OCI-LY3 (cell line): ENCODE data around the gene SLC12A7.

Experiments
- H2AFZ ChIP-seq: fragments of 200-600, 300-600 bp; shearing (Covaris generic); 2 replicates; pipeline ENCODE4 v1.6.0; 2014; ENCODE audit warnings: antibody characterized with exemption, low read depth, low read length
- H3K27ac ChIP-seq: fragments of 200-600, 300-600 bp; sonication (generic); 2 replicates; pipeline ENCODE4 v1.5.1; 2014; ENCODE audit warnings: mild to moderate bottlenecking, low read length, moderate library complexity, mixed read lengths
- H3K27me3 ChIP-seq: fragments of 200-600, 300-600 bp; sonication (generic); 2 replicates; pipeline ENCODE4 v1.6.1; 2014; ENCODE audit warnings: low read depth, low read length, mixed read lengths
- H3K36me3 ChIP-seq: fragments of 200-600, 300-600 bp; sonication (generic); replicated peaks from 2 replicates; pipeline ENCODE3; 2014; ENCODE audit warnings: low read depth, low read length, mixed read lengths
- H3K4me1 ChIP-seq: fragments of 300-600, 200-600 bp; sonication (generic); 2 replicates; pipeline ENCODE4 v1.6.1; 2014; ENCODE audit warnings: low read length, mixed read lengths
- H3K4me2 ChIP-seq: fragments of 200-600, 300-600 bp; sonication (generic); 2 replicates; pipeline ENCODE4 v1.6.1; 2014; ENCODE audit warnings: low read length, mixed read lengths
- H3K4me3 ChIP-seq: fragments of 300-600, 200-600 bp; sonication (generic); 2 replicates; pipeline ENCODE4 v1.5.1; 2014; ENCODE audit warnings: antibody characterized with exemption, mild to moderate bottlenecking, low read length, moderate library complexity
- H3K79me2 ChIP-seq: fragments of 300-600, 200-600 bp; shearing (Covaris generic); 2 replicates; pipeline ENCODE4 v1.6.1; 2014; ENCODE audit warnings: mild to moderate bottlenecking, low read length, mixed read lengths
- H3K9ac ChIP-seq: fragments of 300-600, 200-600 bp; shearing (Covaris generic); 2 replicates; pipeline ENCODE4 v1.6.0; 2014; ENCODE audit warnings: mild to moderate bottlenecking, low read length, moderate library complexity
- H3K9me3 ChIP-seq: fragments of 200-600, 300-600 bp; shearing (Covaris generic); 2 replicates; pipeline ENCODE4 v1.6.1; 2014; ENCODE audit warnings: low read length, mixed read lengths; ENCODE audit not compliant: insufficient read depth
- H4K20me1 ChIP-seq: fragments of 200-600, 300-600 bp; sonication (generic); 2 replicates; pipeline ENCODE4 v1.6.1; 2016; ENCODE audit warnings: low read length, mixed read lengths; ENCODE audit not compliant: insufficient read depth
- CTCF ChIP-seq: fragments of 200-600, 300-600 bp; sonication (generic); IDR thresholded peaks from 2 replicates; pipeline ENCODE4 v1.5.1; 2014; ENCODE audit warnings: antibody characterized with exemption, low read length, low read depth
- EZH2phosphoT487 ChIP-seq: fragments of 200-600 bp; shearing (Covaris generic); IDR thresholded peaks from 2 replicates; pipeline ENCODE4 v1.6.1; 2018; ENCODE audit warnings: antibody characterized with exemption, mixed run types, low read depth

SLC12A7 gene

GRCh38 chr5:1140171-1140817 lies 28.4 kb upstream of the SLC12A7 start:
- Histone ChIP-seq H3K79me2 (no peaks in the 10 kb centered on the region), H3K9me3 (no peaks in the 10 kb centered on the region), H4K20me1 (no peaks in the 10 kb centered on the region), H3K4me1 (peaks cover 49% of the 10 kb centered on the region), H3K36me3 (no peaks in the 10 kb centered on the region), H3K9ac (peak overlapping the region; percentile 55; the same call in 1 of the 2 replicates), H3K27me3 (no peaks in the 10 kb centered on the region), H3K4me3 (peak overlapping the region; percentile 72), H3K4me2 (peak overlapping the region; percentile 72), H3K27ac (peak overlapping the region; percentile 66), H2AFZ (0 out of 2 replicates have a peak overlapping the region, but pooled peaks have one; percentile 59)
- TF ChIP-seq EZH2phosphoT487 (no peak), CTCF (peak; percentile 78)

GRCh38 chr5:1139331-1140170 lies 27.7 kb upstream of the SLC12A7 start:
- Histone ChIP-seq H3K4me1 (peaks cover 56% of the 10 kb centered on the region), H3K79me2 (no peaks in the 10 kb centered on the region), H4K20me1 (no peaks in the 10 kb centered on the region), H3K36me3 (no peaks in the 10 kb centered on the region), H3K9ac (peak overlapping the region; percentile 55), H3K27me3 (no peaks in the 10 kb centered on the region), H3K4me2 (peak overlapping the region; percentile 72), H3K27ac (peak overlapping the region; percentile 66), H3K9me3 (no peaks in the 10 kb centered on the region), H2AFZ (no peak overlapping the region; the same call in 1 of the 2 replicates), H3K4me3 (peak overlapping the region; percentile 72)
- TF ChIP-seq CTCF (no peak), EZH2phosphoT487 (no peak)

GRCh38 chr5:1138445-1139245 lies 26.8 kb upstream of the SLC12A7 start:
- Histone ChIP-seq H4K20me1 (no peaks in the 10 kb centered on the region), H3K4me2 (peak overlapping the region; percentile 72), H3K79me2 (no peaks in the 10 kb centered on the region), H3K27me3 (no peaks in the 10 kb centered on the region), H3K36me3 (no peaks in the 10 kb centered on the region), H3K9ac (peak overlapping the region; percentile 55), H3K4me1 (peaks cover 64% of the 10 kb centered on the region), H3K4me3 (peak overlapping the region; percentile 72; the same call in 1 of the 2 replicates), H2AFZ (peak overlapping the region; percentile 31; the same call in 1 of the 2 replicates), H3K9me3 (no peaks in the 10 kb centered on the region), H3K27ac (peak overlapping the region; percentile 66)
- TF ChIP-seq CTCF, result no peak
- TF ChIP-seq EZH2phosphoT487, result no peak
